Subcutaneous adipose tissue (tissue), 4 donors: Measurements from ENCODE around the gene RHOT2. TPM values are rescaled to one million over a fixed set of nuclear protein-coding genes. Genes with fewer than 3 reads are reported as not detected.

Experiments used
- CTCF ChIP-seq: fragments of 450-650 bp; IDR thresholded peaks from one replicate; pipeline ENCODE4 v1.5.1; 2016; ENCODE audit warnings: low read depth, mild to moderate bottlenecking, control low read depth, antibody characterized with exemption, moderate library complexity
- total RNA-seq, 4 donors: library from RNA; depleted of rRNA; stranded (reverse); fragments of >200 nt; gene quantifications; one replicate each; pipeline ENCODE4 v1.1.0, GENCODE V29; 2016

RHOT2 gene
- total RNA-seq, 4 donors from 2014 or later: 26.2 to 75.4 (median 37.8) TPM

GRCh38 chr16:638836-639235 is 29.1 kb upstream of the RHOT2 start:
- TF ChIP-seq CTCF: no peak

GRCh38 chr16:640614-641013 is 27.3 kb upstream of the RHOT2 start:
- TF ChIP-seq CTCF: no peak

- no peak for TF ChIP-seq CTCF
Measured at GRCh38 chr16:641326-642188, 26.4 kb upstream of the RHOT2 start, which contains the start of gene MCRIP2. TSS of gene MCRIP2 (plus strand) at chr16:641828. CDS start at chr16:641992, 164 bp downstream.

GRCh38 chr16:642189-643049 is 25.5 kb upstream of the RHOT2 start:
- no peak for TF ChIP-seq CTCF

- TF ChIP-seq CTCF: no peak
Measured at GRCh38 chr16:643050-643368, 24.9 kb upstream of the RHOT2 start.

- TF ChIP-seq CTCF: no peak
Measured at GRCh38 chr16:644556-644955, 23.4 kb upstream of the RHOT2 start.
